Kidney glomerular epithelial cell (primary cell): ENCODE results near the gene DHFR.
"Not testable (repeated sequence)": the region's sequence is repeated elsewhere in the genome, so short reads cannot be mapped to it uniquely, and the experiment has no call there.

Experiments
- DNase-seq: peaks from one replicate; lab custom pipeline; 2025; lab: John Stamatoyannopoulos, UW

Gene DHFR

DNA sequence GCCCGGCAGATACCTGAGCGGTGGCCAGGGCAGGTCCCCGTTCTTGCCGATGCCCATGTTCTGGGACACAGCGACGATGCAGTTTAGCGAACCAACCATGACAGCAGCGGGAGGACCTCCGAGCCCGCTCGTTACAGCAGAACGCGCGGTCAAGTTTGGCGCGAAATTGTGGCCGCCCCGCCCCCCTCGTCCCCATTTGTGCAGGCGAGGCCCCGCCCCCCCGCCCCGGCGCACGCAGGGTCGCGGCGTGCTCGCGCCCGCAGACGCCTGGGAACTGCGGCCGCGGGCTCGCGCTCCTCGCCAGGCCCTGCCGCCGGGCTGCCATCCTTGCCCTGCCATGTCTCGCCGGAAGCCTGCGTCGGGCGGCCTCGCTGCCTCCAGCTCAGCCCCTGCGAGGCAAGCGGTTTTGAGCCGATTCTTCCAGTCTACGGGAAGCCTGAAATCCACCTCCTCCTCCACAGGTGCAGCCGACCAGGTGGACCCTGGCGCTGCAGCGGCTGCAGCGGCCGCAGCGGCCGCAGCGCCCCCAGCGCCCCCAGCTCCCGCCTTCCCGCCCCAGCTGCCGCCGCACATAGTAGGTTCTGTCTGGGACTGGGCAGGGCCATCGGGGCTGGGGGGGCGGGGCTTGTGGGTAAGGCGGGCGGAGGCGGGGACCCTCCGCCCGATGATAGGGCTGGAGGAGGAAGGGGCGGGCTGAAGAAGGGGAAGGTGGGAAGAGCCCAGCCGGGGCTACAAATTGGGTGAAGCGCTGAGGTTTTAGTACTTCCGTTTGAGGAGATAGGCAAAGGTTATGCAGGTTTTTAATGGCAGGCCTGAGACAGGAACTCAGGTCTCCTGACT lies at the start of gene DHFR, which contains the start of gene MSH3:
DHFR (minus strand) TSS at position 593 of the 840 bp plus-strand sequence; CDS start at position 99, 494 bp downstream.
MSH3 (plus strand) TSS at position 262 of the 840 bp plus-strand sequence; CDS start at position 338, 76 bp downstream.
- peak; percentile 92 for DNase-seq

- DNase-seq, result no peak
Measured at GRCh38 chr5:80704221-80704620, 49.4 kb upstream of the DHFR start.

DNA sequence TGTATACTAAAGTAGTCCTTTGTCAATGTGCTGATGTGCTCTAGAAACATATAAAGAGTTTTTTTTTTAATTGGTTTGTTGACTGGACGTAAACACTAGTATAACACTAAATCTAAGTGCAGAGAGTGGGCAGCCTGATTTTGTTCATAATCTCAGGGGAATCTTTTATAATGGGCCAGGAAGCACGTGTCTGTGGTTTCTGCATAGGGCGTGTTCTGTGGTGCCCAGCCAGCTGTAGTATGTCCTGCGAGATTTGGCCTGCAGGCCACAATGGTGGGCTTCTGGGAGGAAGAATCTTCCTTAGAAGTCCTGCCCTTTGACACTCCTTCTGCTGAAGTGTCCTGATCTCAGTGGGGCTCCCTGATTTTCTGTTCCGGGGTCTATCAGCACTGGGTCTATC lies 49.0 kb upstream of the DHFR start:
- no peak for DNase-seq

DNA sequence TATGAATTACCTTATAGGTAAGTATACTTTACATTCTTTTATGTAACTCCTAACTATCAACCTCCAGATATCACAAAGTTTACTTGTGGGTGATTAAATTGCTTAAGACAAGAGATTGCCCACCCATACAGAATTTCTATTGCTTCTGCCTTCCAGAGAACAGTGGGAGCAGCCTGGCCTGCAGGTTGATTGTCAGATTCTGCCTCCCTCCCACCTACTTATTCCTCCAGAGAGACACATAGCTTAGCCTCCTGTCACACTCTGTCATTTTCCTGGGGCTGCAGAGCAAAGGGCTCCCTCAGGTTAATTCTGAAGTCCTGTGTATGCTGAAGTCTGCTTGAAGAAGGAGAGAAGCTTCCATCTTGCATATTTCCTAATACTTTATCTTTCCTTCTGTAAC lies 48.5 kb upstream of the DHFR start:
- DNase-seq, result no peak

GRCh38 chr5:80701597-80701996 lies 46.8 kb upstream of the DHFR start:
- DNase-seq, result no peak

DNA sequence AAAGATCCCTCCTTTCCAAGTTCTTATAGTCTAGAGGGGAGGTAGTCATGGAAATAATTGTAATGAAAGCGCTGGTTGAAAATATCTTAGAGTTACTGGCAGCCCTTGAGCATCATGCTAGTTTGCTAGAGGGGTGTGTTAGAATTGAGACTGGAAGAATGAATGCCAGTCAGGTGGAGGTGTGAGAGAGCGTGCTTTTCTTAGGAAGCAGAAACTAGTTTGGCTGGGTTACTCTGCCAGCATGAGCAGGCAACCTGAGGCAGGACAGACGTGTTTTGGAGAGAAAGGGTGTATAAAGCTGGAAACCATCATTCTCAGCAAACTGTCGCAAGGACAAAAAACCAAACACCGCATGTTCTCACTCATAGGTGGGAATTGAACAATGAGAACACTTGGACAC lies 43.6 kb upstream of the DHFR start:
- DNase-seq, result no peak

DNA sequence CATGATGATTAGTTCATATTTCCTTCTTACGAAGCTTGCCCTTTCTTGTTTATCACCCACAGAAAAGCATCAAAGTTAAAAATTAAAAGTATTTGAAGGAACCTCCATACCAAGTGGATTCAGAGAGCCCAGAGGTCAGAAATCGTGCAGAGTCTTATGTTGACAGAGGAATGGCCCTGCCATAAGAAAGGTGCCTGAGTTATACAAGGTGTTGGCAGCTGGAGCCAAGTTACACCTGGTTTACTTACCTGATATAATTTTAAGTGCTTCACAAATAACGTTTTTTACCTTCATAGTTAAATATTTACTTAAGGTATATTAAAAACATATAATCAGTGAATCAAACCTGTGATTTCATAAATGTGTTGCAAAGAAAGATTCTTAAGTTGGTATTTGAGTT lies 42.3 kb upstream of the DHFR start:
- DNase-seq, result no peak

DNA sequence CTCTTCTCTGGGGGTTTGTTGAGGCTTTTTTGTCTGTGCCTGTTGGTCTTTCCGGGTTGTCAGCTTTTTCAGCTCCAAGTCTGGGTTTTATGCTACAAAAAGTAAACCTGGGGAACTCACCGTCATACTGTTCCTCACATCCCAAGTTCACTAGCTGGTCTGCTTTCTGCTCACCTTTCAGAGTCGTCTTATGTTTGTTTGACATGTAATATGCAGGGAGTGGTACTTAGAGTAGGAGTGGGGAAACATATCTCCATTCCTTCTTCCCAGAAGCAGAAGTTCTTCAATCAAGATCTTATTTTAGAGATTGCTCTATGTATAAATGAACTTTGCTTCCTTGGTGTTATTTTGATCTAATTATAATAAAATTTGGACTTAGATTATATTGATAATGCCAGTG lies 41.7 kb upstream of the DHFR start:
- no peak for DNase-seq

GRCh38 chr5:80695666-80696065 lies 40.9 kb upstream of the DHFR start:
- no peak for DNase-seq

GRCh38 chr5:80689627-80690026 lies 34.8 kb upstream of the DHFR start:
- no peak for DNase-seq

DNA sequence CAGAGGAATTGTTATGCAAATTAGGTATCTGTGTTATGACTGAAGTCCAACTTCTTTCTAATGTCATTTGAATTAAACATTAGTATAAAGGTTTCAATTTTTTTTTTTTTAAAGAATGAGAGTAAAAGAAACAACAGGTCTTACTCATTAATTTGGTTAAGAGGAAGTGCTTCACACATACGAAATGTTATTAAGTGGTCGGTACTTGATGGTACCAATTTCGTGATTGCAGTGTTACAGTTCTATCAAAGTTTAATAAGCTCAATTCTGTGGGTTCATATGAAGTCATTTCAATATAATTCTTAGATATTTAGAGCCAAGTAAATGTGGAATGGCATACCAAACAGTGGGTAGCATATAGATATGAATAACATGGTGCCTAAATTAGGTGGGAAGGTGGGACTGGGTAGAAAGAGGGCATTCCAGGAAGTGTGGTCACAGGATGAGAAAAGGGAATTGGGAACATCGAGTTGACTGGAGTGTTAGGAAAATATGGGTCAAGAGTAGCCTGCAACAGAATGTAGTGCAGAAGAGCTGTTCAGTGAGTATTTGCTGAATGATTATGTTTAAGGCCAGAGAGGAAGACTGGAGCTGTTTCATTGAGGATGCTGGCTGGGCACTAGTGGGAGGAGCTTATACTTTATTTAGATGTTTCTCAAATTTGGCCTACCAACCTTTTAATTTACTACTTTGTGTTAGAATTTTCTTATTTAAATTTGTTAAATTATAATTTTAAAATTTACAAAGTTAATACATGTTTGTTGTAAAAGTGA lies 34.1 kb upstream of the DHFR start:
- DNase-seq, result no peak

DNA sequence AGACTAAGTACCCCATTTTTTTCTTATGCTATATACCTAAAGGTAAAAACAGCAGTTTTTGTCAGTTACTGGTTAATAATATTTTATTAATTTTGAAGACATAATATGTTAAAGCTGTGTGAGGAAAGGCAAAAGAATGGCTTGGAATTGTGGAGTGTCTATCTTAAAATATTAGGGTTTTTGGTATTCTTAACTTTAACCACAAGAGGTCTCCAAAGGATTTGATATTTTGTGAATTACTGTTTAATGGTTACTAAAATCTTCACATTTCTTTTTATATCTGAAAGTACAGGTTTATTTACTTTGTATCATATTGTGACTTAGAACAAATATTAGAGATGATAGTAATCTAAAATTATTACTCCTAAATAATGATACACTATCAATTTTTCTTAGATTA lies 32.0 kb upstream of the DHFR start:
- peak; percentile 1 for DNase-seq

DNA sequence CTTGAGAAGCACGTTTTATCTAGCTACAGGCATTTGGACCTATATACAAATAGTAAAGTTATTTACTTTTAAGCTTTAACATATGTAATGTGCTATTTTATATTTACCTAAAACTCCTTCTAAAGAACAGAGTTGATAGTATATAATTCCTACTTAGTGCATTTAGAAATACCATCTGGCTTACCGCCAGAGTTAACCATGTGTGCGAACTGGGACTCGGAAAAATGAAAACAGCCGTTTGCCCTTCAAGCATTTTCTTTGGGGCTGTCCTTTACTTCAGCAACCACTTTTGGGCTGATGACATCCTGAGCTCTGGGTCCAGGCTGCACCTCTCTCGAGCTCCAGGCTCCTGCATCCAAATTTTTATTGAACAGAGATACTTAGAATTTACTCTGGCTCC lies 21.9 kb upstream of the DHFR start:
- no peak for DNase-seq

DNA sequence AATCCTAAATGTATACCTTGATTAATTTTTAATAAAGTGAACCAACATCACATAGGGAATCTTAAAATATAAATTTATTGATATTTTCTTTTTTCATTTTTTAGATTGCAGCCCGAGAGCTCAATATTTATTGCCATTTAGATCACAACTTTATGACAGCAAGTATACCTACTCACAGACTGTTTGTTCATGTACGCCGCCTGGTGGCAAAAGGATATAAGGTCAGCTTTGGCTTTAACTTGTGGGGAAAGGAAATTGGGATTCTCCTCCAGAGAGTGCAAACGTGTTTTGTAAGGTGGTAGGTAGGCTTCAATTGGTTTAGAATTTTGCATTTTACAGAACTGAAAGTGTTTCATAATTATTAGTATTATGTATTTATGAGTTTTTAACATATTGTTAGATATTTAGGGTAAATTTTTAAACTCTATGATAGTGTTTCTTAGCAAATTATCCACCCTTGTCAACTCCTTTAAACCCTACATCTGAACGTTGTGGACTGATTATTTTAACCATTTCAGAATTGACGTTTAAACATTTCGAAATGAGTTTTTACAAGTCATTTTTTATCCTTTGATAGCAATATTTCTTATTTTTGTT lies 17.5 kb upstream of the DHFR start:
- peak; percentile 68 for DNase-seq

GRCh38 chr5:80668016-80668969 lies 13.5 kb upstream of the DHFR start:
- DNase-seq, result no peak

GRCh38 chr5:80667384-80667783 lies 12.6 kb upstream of the DHFR start:
- no peak for DNase-seq

DNA sequence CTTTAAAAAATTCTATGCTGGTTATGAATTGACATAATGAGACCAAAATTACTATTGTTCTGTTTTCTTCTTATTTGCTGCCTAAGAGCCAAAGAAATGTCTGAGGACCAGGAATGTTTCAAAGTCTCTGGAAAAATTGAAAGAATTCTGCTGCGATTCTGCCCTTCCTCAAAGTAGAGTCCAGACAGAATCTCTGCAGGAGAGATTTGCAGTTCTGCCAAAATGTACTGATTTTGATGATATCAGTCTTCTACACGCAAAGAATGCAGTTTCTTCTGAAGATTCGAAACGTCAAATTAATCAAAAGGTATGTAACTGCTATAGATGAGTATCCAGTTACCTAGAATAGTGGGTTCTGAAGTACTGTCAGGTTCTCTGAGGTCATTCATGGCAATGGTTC lies 10.3 kb upstream of the DHFR start:
- no peak for DNase-seq

- DNase-seq, result no peak
Measured at GRCh38 chr5:80662108-80662507, 7.3 kb upstream of the DHFR start.

DNA sequence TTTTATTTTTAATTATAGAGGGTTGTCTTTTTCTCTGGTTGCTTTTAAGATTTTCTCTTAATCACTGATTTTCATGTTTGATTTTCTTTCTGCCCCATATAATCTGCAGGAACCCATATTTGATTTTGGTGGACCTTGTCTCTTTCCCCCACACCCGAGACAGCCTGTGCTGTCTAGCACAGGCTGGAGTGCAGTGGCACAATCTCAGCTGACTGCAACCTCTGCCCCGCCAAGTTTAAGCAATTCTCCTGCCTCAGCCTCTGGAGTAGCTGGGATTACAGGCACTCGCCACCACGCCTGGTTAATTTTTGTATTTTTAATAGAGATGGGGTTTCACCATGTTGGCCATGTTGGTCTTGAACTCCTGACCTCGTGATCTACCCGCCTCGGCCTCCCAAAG lies 5.9 kb upstream of the DHFR start:
- not testable (repeated sequence) for DNase-seq

- DNase-seq, result no peak
Measured at GRCh38 chr5:80659106-80659505, 4.3 kb upstream of the DHFR start.

GRCh38 chr5:80656425-80656824 lies 1.6 kb upstream of the DHFR start:
- DNase-seq, result peak; percentile 26
